IMR-90 (cell line): ENCODE data around the gene ANTXRL. TPM values are rescaled to one million over a fixed set of nuclear protein-coding genes. Genes with fewer than 3 reads are reported as not detected.

Source experiments
- ATAC-seq: fragments of 200-7000 bp; cut with Tn5 transposase; 2 replicates; pipeline ENCODE4 v1.9.1; 2020; ENCODE audit warnings: low read depth, mild to moderate bottlenecking, moderate library complexity
- BruUV-seq: library from RNA; stranded (reverse); fragments of 400-500 nt; replicated peaks from 2 replicates; lab custom pipeline; 2021; lab: Mats Ljungman, UMichigan
- CTCF ChIA-PET: fragments of 300-600 bp; formaldehyde crosslinking; extraction: SDS; loops from one replicate; lab custom pipeline; 2021; ENCODE audit warnings: antibody characterized with exemption; lab: Yijun Ruan, JAX
- POLR2A ChIA-PET: fragments of 300-600 bp; sonication (Branson Sonifier 250); formaldehyde crosslinking; loops from one replicate; lab custom pipeline; 2022; ENCODE audit warnings: antibody characterized with exemption; ENCODE audit not compliant: unreplicated experiment; lab: Charles Lee
- DNase-seq: peaks from one replicate; pipeline ENCODE4 v3.0.0; 2013
- H2AFZ ChIP-seq: replicated peaks from 2 replicates; pipeline ENCODE3; 2013; ENCODE audit warnings: low read length, mild to moderate bottlenecking; ENCODE audit not compliant: poor library complexity
- H2AK5ac ChIP-seq: 2 replicates; pipeline ENCODE4 v1.6.1; 2013; ENCODE audit warnings: low read depth, low read length, inconsistent platforms
- H2AK9ac ChIP-seq: replicated peaks from 2 replicates; pipeline ENCODE3; 2013; ENCODE audit warnings: mild to moderate bottlenecking, low read depth, low read length, moderate library complexity; ENCODE audit not compliant: poor library complexity
- H2BK120ac ChIP-seq: 2 replicates; pipeline ENCODE4 v1.6.1; 2013; ENCODE audit warnings: low read depth, low read length, inconsistent platforms
- H2BK15ac ChIP-seq: 3 replicates; pipeline ENCODE4 v1.6.1; 2013; ENCODE audit warnings: low read depth, low read length, inconsistent platforms
- H2BK20ac ChIP-seq: 2 replicates; pipeline ENCODE4 v1.6.1; 2013; ENCODE audit warnings: low read depth, mild to moderate bottlenecking, inconsistent platforms, low read length, moderate library complexity
- H2BK5ac ChIP-seq: 2 replicates; pipeline ENCODE4 v1.6.1; 2013; ENCODE audit warnings: mild to moderate bottlenecking, low read depth, low read length, inconsistent platforms; ENCODE audit not compliant: poor library complexity, severe bottlenecking
- H3K14ac ChIP-seq: replicated peaks from 2 replicates; pipeline ENCODE4 v1.6.1; 2013; ENCODE audit warnings: low read depth, low read length, inconsistent platforms
- H3K18ac ChIP-seq: 2 replicates; pipeline ENCODE4 v1.6.1; 2013; ENCODE audit warnings: low read depth, low read length, control low read depth
- H3K23ac ChIP-seq: 2 replicates; pipeline ENCODE4 v1.6.1; 2013; ENCODE audit warnings: low read depth, low read length, inconsistent platforms
- H3K27ac ChIP-seq: 2 replicates; pipeline ENCODE4 v1.5.1; 2013; ENCODE audit warnings: mild to moderate bottlenecking, control low read depth, low read length; ENCODE audit not compliant: insufficient read depth
- H3K27me3 ChIP-seq: 2 replicates; pipeline ENCODE4 v1.6.1; 2013; ENCODE audit warnings: low read length; ENCODE audit not compliant: control insufficient read depth, insufficient read depth
- H3K36me3 ChIP-seq: 2 replicates; pipeline ENCODE4 v1.6.1; 2013; ENCODE audit warnings: low read length, mixed read lengths; ENCODE audit not compliant: control insufficient read depth, insufficient read depth
- H3K4ac ChIP-seq: 2 replicates; pipeline ENCODE4 v1.6.1; 2013; ENCODE audit warnings: low read depth, low read length, inconsistent platforms
- H3K4me1 ChIP-seq: 2 replicates; pipeline ENCODE4 v1.6.1; 2013; ENCODE audit warnings: low read length, mixed read lengths; ENCODE audit not compliant: control insufficient read depth, insufficient read depth
- H3K4me2 ChIP-seq: 2 replicates; pipeline ENCODE4 v1.6.1; 2013; ENCODE audit warnings: low read depth, mild to moderate bottlenecking, control low read depth, low read length, moderate library complexity
- H3K4me3 ChIP-seq: 2 replicates; pipeline ENCODE4 v1.5.1; 2013; ENCODE audit warnings: low read depth, mild to moderate bottlenecking, control low read depth, low read length, moderate library complexity; ENCODE audit not compliant: insufficient read depth
- H3K56ac ChIP-seq: 2 replicates; pipeline ENCODE4 v1.6.1; 2013; ENCODE audit warnings: low read length, inconsistent platforms; ENCODE audit not compliant: insufficient read depth; ENCODE audit errors: extremely low read depth
- H3K79me1 ChIP-seq, 2 experiments: 2 replicates each; pipeline ENCODE4 v1.6.1; 2013; ENCODE audit warnings: low read length in 2 of 2, inconsistent platforms in 1 of 2, low read depth in 1 of 2
- H3K9ac ChIP-seq: 2 replicates; pipeline ENCODE4 v1.6.1; 2013; ENCODE audit warnings: low read depth, low read length, control low read depth
- H3K9me1 ChIP-seq: 2 replicates; pipeline ENCODE4 v1.6.1; 2013; ENCODE audit warnings: low read length, inconsistent platforms; ENCODE audit not compliant: insufficient read depth
- H3K9me3 ChIP-seq: 2 replicates; pipeline ENCODE4 v1.6.1; 2013; ENCODE audit warnings: low read length; ENCODE audit not compliant: control insufficient read depth, insufficient read depth
- H4K20me1 ChIP-seq: 2 replicates; pipeline ENCODE4 v1.6.1; 2013; ENCODE audit warnings: low read length, inconsistent platforms; ENCODE audit not compliant: insufficient read depth
- H4K5ac ChIP-seq: 2 replicates; pipeline ENCODE4 v1.6.1; 2013; ENCODE audit warnings: mild to moderate bottlenecking, low read depth, low read length, control low read depth
- H4K8ac ChIP-seq, 2 experiments: 2 replicates each; pipeline ENCODE4 v1.6.1; 2013; ENCODE audit warnings: low read depth in 2 of 2, low read length in 2 of 2, control low read depth in 1 of 2, inconsistent platforms in 1 of 2
- H4K91ac ChIP-seq: 2 replicates; pipeline ENCODE4 v1.6.1; 2013; ENCODE audit warnings: low read depth, low read length, inconsistent platforms; ENCODE audit not compliant: insufficient read depth
- BHLHE40 ChIP-seq: fragments of 150-350 bp; IDR thresholded peaks from 2 replicates; pipeline ENCODE4 v1.6.1; 2016; ENCODE audit warnings: mild to moderate bottlenecking, low read depth, low read length
- CEBPB ChIP-seq: IDR thresholded peaks from 2 replicates; pipeline ENCODE4 v1.6.1; 2012; ENCODE audit warnings: low read depth, low read length, improper control_type of control experiment
- CHD1 ChIP-seq: IDR thresholded peaks from 2 replicates; pipeline ENCODE4 v1.6.1; 2012; ENCODE audit warnings: low read depth, low read length, improper control_type of control experiment
- FOS ChIP-seq: fragments of 150-350 bp; IDR thresholded peaks from 2 replicates; pipeline ENCODE4 v1.6.1; 2016; ENCODE audit warnings: low read depth, low read length
- MAFK ChIP-seq: IDR thresholded peaks from 2 replicates; pipeline ENCODE4 v1.6.1; 2012; ENCODE audit warnings: low read depth, low read length, improper control_type of control experiment
- MAZ ChIP-seq: IDR thresholded peaks from 2 replicates; pipeline ENCODE4 v1.6.1; 2012; ENCODE audit warnings: low read depth, mild to moderate bottlenecking, low read length, improper control_type of control experiment, moderate library complexity, borderline replicate concordance
- MXI1 ChIP-seq: IDR thresholded peaks from 2 replicates; pipeline ENCODE4 v1.6.1; 2012; ENCODE audit warnings: low read depth, mild to moderate bottlenecking, low read length, moderate library complexity, borderline replicate concordance
- NFE2L2 ChIP-seq: fragments of 150-350 bp; IDR thresholded peaks from 2 replicates; pipeline ENCODE4 v1.6.1; 2016; ENCODE audit warnings: low read depth, mild to moderate bottlenecking, low read length
- POLR2A ChIP-seq: IDR thresholded peaks from 2 replicates; pipeline ENCODE4 v1.6.1; 2012; ENCODE audit warnings: mild to moderate bottlenecking, low read depth, low read length
- RAD21 ChIP-seq: IDR thresholded peaks from 2 replicates; pipeline ENCODE4 v1.6.1; 2012; ENCODE audit warnings: low read length, improper control_type of control experiment
- RCOR1 ChIP-seq: IDR thresholded peaks from 2 replicates; pipeline ENCODE4 v1.6.1; 2012; ENCODE audit warnings: mild to moderate bottlenecking, low read length, improper control_type of control experiment; ENCODE audit not compliant: insufficient replicate concordance
- RFX5 ChIP-seq: IDR thresholded peaks from 2 replicates; pipeline ENCODE4 v1.8.0; 2012; ENCODE audit warnings: low read depth, mild to moderate bottlenecking, low read length, moderate library complexity
- SMC3 ChIP-seq: fragments of 150-350 bp; IDR thresholded peaks from 2 replicates; pipeline ENCODE4 v1.6.1; 2016; ENCODE audit warnings: low read depth, mild to moderate bottlenecking, antibody characterized with exemption, low read length, moderate library complexity
- USF2 ChIP-seq: fragments of 150-350 bp; IDR thresholded peaks from 2 replicates; pipeline ENCODE4 v1.6.1; 2017; ENCODE audit warnings: mild to moderate bottlenecking, antibody characterized with exemption, low read length, low read depth
- WGBS, 2 experiments: methylation state at CpG; one replicate each; pipeline versions ENCODE4 v1.1.5 to v1.1.7; 2013; ENCODE audit warnings: missing lambda C conversion rate in 2 of 2; ENCODE audit not compliant: insufficient read length in 1 of 2; ENCODE audit errors: extremely low coverage in 2 of 2; 5-methylcytosine and 5-hydroxymethylcytosine counted together
- dilution Hi-C: fragments of 300-500 bp; cut with HindIII; formaldehyde crosslinking; loops from one replicate; pipeline ENCODE4 v1.14.3; 2018; ENCODE audit warnings: low sequenced_read_pairs; ENCODE audit not compliant: unreplicated experiment
- in situ Hi-C: fragments of 300-500 bp; cut with MboI; formaldehyde crosslinking; loops from 3 replicates; pipeline ENCODE4 v1.14.3; 2019; ENCODE audit warnings: low sequenced_read_pairs, inconsistent platforms, mixed read lengths
- intact Hi-C: fragments of 100-400 bp; cut with micrococcal nuclease; formaldehyde crosslinking; loops from 2 replicates; pipeline ENCODE4 v1.10.0; 2022
- polyA plus RNA-seq, 3 experiments: library from polyadenylated mRNA; depleted of rRNA; stranded (reverse); fragments of >200 nt; gene quantifications; 2 replicates each; pipeline ENCODE4 v1.2.3, GENCODE V29; 2012; ENCODE audit warnings: low replicate concordance in 1 of 3
- total RNA-seq: library from RNA; depleted of rRNA; stranded (reverse); fragments of >200 nt; gene quantifications from 2 replicates; pipeline ENCODE4 v1.2.3, GENCODE V29; 2012
- TF ChIP-seq, protein P1 (sequence below): conservative IDR thresholded peaks from 2 replicates; pipeline ENCODE4 v1.5.1; 2012; ENCODE audit warnings: mild to moderate bottlenecking, low read depth, low read length, improper control_type of control experiment
- TF ChIP-seq, protein P2 (sequence below): fragments of 150-350 bp; IDR thresholded peaks from 2 replicates; pipeline ENCODE4 v1.6.1; 2016; ENCODE audit warnings: low read depth, mild to moderate bottlenecking, low read length, moderate library complexity, borderline replicate concordance

ANTXRL gene
- total and polyA plus RNA-seq, 2 of the 4 experiments (the other 2 are of a cell fraction): not detected

- H2BK120ac ChIP-seq: no peak overlapping the region
- ATAC-seq: no peak
- H2AFZ ChIP-seq: no peak overlapping the region
- H3K27me3 ChIP-seq: peaks cover 5% of the 10 kb centered on the region
- no peak overlapping the region for H3K18ac ChIP-seq
- peaks cover 8% of the 10 kb centered on the region; the same call in 1 of the 2 replicates for H3K9me1 ChIP-seq
- DNase-seq: no peak
- H2AK5ac ChIP-seq: no peak overlapping the region
- intact Hi-C loops (no loop called here), dilution Hi-C loops (no loop called here), in situ Hi-C loops (no loop called here)
- H2BK15ac ChIP-seq: no peak overlapping the region
- TF ChIP-seq, protein P1, sequence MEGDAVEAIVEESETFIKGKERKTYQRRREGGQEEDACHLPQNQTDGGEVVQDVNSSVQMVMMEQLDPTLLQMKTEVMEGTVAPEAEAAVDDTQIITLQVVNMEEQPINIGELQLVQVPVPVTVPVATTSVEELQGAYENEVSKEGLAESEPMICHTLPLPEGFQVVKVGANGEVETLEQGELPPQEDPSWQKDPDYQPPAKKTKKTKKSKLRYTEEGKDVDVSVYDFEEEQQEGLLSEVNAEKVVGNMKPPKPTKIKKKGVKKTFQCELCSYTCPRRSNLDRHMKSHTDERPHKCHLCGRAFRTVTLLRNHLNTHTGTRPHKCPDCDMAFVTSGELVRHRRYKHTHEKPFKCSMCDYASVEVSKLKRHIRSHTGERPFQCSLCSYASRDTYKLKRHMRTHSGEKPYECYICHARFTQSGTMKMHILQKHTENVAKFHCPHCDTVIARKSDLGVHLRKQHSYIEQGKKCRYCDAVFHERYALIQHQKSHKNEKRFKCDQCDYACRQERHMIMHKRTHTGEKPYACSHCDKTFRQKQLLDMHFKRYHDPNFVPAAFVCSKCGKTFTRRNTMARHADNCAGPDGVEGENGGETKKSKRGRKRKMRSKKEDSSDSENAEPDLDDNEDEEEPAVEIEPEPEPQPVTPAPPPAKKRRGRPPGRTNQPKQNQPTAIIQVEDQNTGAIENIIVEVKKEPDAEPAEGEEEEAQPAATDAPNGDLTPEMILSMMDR: no peak
- TF ChIP-seq MAZ: no peak
- TF ChIP-seq FOS: no peak
- no peak for TF ChIP-seq CEBPB
- TF ChIP-seq USF2: no peak
- TF ChIP-seq BHLHE40: no peak
- no peak for TF ChIP-seq MXI1
- TF ChIP-seq RCOR1: no peak
- TF ChIP-seq RFX5: no peak
- TF ChIP-seq, protein P2, sequence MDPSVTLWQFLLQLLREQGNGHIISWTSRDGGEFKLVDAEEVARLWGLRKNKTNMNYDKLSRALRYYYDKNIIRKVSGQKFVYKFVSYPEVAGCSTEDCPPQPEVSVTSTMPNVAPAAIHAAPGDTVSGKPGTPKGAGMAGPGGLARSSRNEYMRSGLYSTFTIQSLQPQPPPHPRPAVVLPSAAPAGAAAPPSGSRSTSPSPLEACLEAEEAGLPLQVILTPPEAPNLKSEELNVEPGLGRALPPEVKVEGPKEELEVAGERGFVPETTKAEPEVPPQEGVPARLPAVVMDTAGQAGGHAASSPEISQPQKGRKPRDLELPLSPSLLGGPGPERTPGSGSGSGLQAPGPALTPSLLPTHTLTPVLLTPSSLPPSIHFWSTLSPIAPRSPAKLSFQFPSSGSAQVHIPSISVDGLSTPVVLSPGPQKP: no peak
- no peak for TF ChIP-seq POLR2A
- no peak for TF ChIP-seq NFE2L2
- no peak for TF ChIP-seq SMC3
- TF ChIP-seq CHD1: no peak
- no peak for TF ChIP-seq MAFK
- TF ChIP-seq RAD21: no peak
- H3K27ac ChIP-seq: no peak overlapping the region
- no peaks in the 10 kb centered on the region for H3K9me3 ChIP-seq
- ChIA-PET CTCF (no interaction called here), POLR2A (no interaction called here)
- H3K4me2 ChIP-seq: no peak overlapping the region
- no peak overlapping the region for H3K56ac ChIP-seq
- no peak overlapping the region for H3K4me3 ChIP-seq
- no peak overlapping the region for H2BK20ac ChIP-seq
- no peaks in the 10 kb centered on the region for H3K4me1 ChIP-seq
- WGBS, 2 experiments: 100% methylated on average over 1 of the region's 7 CpGs; no CpG with 5 or more reads in 1 of the 2 experiments
- no peak overlapping the region for H4K91ac ChIP-seq
- no peak overlapping the region for H3K4ac ChIP-seq
- H4K20me1 ChIP-seq: no peaks in the 10 kb centered on the region
- no peak overlapping the region for H4K8ac ChIP-seq
- no peak overlapping the region for H3K14ac ChIP-seq
- no peak overlapping the region for H4K5ac ChIP-seq
- H3K23ac ChIP-seq: no peak overlapping the region
- no peak overlapping the region for H2BK5ac ChIP-seq
- H3K79me1 ChIP-seq: no peaks in the 10 kb centered on the region
- H3K36me3 ChIP-seq: no peaks in the 10 kb centered on the region
- no TSS peak for BruUV-seq
- no peak overlapping the region for H2AK9ac ChIP-seq
- H3K9ac ChIP-seq: no peak overlapping the region
Observed at GRCh38 chr10:46270086-46270811, 16.5 kb upstream of the ANTXRL start.
